ENCODE data around the gene PHAF1. TPM values are rescaled to one million over a fixed set of nuclear protein-coding genes. Genes with fewer than 3 reads are reported as not detected.

Gene PHAF1
- total and polyA plus RNA-seq, 10 donors: 5.5 to 44.0 (median 18.4) TPM

GRCh38 chr16:67145746-67146145, 36.0 kb downstream of the PHAF1 start:
- no peak for TF ChIP-seq POLR2A (IDR thresholded peaks at IDR 0.05)
- no peak for TF ChIP-seq CTCF (IDR thresholded peaks at IDR 0.05 in 8 of 11, conservative IDR thresholded peaks at IDR 0.05 in 3 of 11)
- TF ChIP-seq POLR2AphosphoS5 (IDR thresholded peaks at IDR 0.05): no peak
- Histone ChIP-seq H3K4me1 (peaks cover 5 to 18% (median 14%) of the 10 kb centered on the region in 6 donors), H3K27me3 (replicated peaks in 1 of 7) (peaks cover 0 to 22% (median 15%) of the 10 kb centered on the region in 7 donors), H3K36me3 (peaks cover 0 to 90% (median 80%) of the 10 kb centered on the region in 6 donors), H3K9me3 (no peaks in the 10 kb centered on the region), H3K4me3 (no peak overlapping the region), H3K27ac (peak overlapping the region in 2 of 8 donors; percentile 23 to 24)
- DNase-seq: peak; percentile 53
- intact Hi-C loops (cut with DNase I; ENCODE audit: low total_unique reads): no loop called here
- 83 to 95% (median 89%) methylated on average over 2 of the region's 2 CpGs for WGBS, 5 donors

- Histone ChIP-seq H3K9me3 (no peaks in the 10 kb centered on the region), H3K4me1 (peaks cover 5 to 27% (median 21%) of the 10 kb centered on the region in 6 donors), H3K27ac (no peak overlapping the region), H3K27me3 (replicated peaks in 1 of 7) (peaks cover 0 to 32% (median 23%) of the 10 kb centered on the region in 7 donors), H3K36me3 (peaks cover 0 to 80% (median 70%) of the 10 kb centered on the region in 6 donors), H3K4me3 (no peak overlapping the region)
- TF ChIP-seq POLR2AphosphoS5 (IDR thresholded peaks at IDR 0.05) (no peak), CTCF (IDR thresholded peaks at IDR 0.05 in 8 of 11, conservative IDR thresholded peaks at IDR 0.05 in 3 of 11) (no peak), POLR2A (IDR thresholded peaks at IDR 0.05) (no peak)
- intact Hi-C loops (cut with DNase I; ENCODE audit: low total_unique reads): no loop called here
- peak; percentile 19 for DNase-seq
- 72 to 93% (median 88%) methylated on average over 6 to 7 of the region's 7 CpGs for WGBS, 5 donors
Observed at GRCh38 chr16:67146523-67147357, 37.0 kb downstream of the PHAF1 start.

- Histone ChIP-seq H3K4me1 (peaks cover 5 to 28% (median 21%) of the 10 kb centered on the region in 6 donors), H3K27ac (no peak overlapping the region), H3K27me3 (replicated peaks in 1 of 7) (peaks cover 0 to 36% (median 23%) of the 10 kb centered on the region in 7 donors), H3K36me3 (peaks cover 0 to 71% (median 61%) of the 10 kb centered on the region in 6 donors), H3K9me3 (no peaks in the 10 kb centered on the region), H3K4me3 (no peak overlapping the region)
- peak; percentile 41 for DNase-seq
- WGBS, 5 donors: 85 to 97% (median 91%) methylated on average over 4 of the region's 4 CpGs
- TF ChIP-seq POLR2A (IDR thresholded peaks at IDR 0.05): no peak
- no peak for TF ChIP-seq CTCF (IDR thresholded peaks at IDR 0.05 in 8 of 11, conservative IDR thresholded peaks at IDR 0.05 in 3 of 11)
- no peak for TF ChIP-seq POLR2AphosphoS5 (IDR thresholded peaks at IDR 0.05)
- intact Hi-C loops (cut with DNase I; ENCODE audit: low total_unique reads): no loop called here
Observed at GRCh38 chr16:67147437-67148140, 37.8 kb downstream of the PHAF1 start.

- Histone ChIP-seq H3K27ac (no peak overlapping the region), H3K36me3 (peaks cover 0 to 65% (median 55%) of the 10 kb centered on the region in 6 donors), H3K9me3 (no peaks in the 10 kb centered on the region), H3K4me3 (no peak overlapping the region), H3K4me1 (peaks cover 5 to 28% (median 21%) of the 10 kb centered on the region in 6 donors), H3K27me3 (replicated peaks in 1 of 7) (peaks cover 0 to 36% (median 23%) of the 10 kb centered on the region in 7 donors)
- TF ChIP-seq CTCF (IDR thresholded peaks at IDR 0.05 in 8 of 11, conservative IDR thresholded peaks at IDR 0.05 in 3 of 11) (no peak), POLR2A (IDR thresholded peaks at IDR 0.05) (no peak), POLR2AphosphoS5 (IDR thresholded peaks at IDR 0.05) (no peak)
- 88 to 98% (median 96%) methylated on average over 2 of the region's 2 CpGs for WGBS, 5 donors
- peak; percentile 18 for DNase-seq
- intact Hi-C loops (cut with DNase I; ENCODE audit: low total_unique reads): no loop called here
Observed at GRCh38 chr16:67148221-67148620, 38.5 kb downstream of the PHAF1 start.
